Inflammatory macrophage treated with lipopolysaccharide for 4 hours (primary cell): ENCODE data around the gene STX18.
"Not testable (repeated sequence)": the region's sequence is repeated elsewhere in the genome, so short reads cannot be mapped to it uniquely, and the experiment has no call there.

Source experiments
- DNase-seq: peaks from one replicate; pipeline ENCODE4 v3.0.0-alpha.2; 2020

Gene STX18

DNA sequence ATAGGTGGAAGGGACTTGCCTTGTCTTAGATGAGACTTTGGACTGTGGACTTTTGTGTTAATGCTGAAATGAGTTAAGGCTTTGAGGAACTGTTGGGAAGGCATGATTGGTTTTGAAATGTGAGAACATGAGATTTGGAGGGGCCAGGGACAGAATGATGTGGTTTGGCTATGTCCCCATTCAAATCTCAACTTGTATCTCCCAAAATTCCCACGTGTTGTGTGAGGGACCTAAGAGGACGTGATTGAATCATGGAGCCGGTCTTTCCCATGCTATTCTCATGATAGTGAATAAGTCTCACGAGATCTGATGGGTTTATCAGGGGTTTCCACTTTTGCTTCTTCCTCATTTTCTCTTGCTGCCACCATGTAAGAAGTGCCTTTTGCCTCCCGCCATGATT is 10.2 kb upstream of the STX18 start:
- peak; percentile 58 for DNase-seq

DNA sequence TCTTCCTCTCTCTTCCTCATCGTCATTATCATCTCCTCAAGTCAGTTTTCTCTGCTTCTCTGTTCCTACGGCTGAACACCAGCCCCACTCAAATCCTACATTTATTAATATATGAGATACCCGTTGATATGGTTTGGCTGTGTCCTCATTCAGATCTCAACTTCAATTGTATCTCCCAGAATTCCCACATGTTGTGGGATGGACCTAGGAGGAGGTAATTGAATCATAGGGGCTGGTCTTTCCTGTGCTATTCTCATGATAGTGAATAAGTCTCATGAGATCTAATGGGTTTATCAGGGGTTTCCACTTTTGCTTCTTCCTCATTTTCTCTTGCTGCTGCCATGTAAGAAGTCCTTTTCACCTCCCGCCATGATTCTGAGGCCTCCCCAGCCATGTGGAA is 8.3 kb upstream of the STX18 start:
- peak; percentile 60 for DNase-seq

DNA sequence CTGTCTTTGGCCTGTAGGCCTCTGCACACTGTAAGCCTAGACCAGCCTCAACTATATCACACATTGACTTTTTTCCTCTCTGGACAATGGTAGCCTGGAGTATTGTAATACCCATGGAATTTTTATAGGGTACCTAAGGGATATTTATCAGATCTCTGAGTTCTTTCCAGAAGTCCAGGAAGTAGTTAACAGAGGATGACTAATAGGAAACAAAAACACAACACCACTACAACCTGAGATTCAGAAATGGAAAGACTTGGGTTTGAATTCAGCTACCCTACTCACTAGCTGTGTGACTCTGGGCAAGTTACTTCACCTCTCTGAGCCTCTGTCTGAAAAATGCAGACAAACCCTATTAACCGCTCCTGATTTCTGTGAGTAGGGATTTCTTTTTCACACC is 7.7 kb upstream of the STX18 start:
- no peak for DNase-seq

DNA sequence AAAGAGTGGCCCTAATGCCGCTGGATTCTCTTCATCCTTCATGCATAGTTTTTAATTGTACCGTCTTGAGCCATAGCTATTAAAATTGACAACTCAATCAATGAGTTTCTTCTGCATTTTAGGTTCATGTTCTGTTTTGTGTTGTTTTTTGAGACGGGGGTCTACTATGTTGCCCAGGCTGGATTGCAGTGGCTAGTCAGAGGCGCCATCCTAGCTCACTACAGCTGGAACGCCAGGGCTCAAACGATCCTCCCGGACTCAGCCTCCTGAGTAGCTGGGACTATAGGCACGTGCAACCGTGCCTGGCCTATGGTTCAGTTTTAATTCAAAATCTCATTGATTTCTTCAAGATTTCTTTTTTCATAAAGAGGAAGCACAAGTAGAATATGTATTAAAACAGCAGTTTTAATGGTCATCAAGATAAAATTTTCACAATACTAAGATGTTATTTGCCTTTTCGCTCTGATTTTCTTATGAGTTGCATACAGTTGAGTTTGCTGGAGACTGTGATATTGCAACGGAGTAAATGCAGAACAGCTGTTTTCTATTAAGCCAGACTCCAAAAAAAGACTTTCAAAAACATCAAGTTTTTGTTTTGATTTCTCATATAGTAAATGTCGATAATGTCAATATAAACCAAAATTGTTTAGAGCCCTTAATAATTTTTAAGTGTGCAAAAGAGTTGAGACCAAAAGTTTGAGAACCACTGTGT is 1.1 kb upstream of the STX18 start:
- DNase-seq = no peak

DNA sequence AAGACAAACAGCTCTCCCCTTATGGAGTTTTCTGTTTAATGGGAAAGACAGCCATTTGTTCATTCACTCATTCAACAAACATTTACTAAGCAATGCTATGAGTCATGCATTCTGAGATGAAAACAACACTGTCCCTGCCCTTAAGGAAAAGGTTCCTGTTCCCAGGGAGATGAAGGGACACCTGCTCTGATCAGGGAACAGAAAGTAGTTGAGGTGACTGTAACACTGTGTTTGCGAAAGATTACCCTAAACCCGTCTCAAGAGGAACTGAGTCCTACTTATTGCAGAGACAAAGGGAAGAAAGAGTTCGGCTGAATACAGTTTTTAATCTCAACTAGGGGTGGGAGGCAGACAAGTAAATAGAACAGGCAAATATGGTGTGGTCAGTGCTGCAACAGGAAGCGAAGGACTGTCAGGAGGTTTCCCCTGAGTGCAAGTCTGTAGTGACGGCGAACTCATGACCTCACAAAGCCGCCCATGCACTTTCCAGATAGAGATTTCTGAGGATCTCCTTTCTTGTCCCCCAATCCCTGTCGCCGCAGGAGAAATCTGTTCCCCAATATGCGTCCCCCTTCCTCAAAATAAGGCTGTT is 712 bp downstream of the STX18 start:
- peak; percentile 96 for DNase-seq

DNA sequence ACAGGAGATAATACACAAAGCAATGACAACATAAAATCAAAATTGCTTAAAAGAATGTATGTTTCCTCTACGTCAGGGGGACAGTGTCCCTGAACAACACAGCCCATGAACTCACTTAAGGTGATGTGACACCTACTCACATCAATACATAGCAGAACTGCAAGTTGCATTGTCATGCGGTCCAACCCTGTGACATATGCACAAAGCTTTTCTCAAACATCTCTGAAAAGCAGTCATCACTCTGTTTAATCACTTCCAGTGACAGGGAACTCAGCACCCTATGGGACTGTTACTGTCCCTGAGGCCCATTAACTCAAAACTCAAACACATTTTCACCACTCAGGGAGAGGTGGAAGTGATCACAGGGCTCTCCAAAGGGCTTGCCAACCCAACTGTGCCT is 2.4 kb downstream of the STX18 start:
- peak; percentile 87 for DNase-seq

DNA sequence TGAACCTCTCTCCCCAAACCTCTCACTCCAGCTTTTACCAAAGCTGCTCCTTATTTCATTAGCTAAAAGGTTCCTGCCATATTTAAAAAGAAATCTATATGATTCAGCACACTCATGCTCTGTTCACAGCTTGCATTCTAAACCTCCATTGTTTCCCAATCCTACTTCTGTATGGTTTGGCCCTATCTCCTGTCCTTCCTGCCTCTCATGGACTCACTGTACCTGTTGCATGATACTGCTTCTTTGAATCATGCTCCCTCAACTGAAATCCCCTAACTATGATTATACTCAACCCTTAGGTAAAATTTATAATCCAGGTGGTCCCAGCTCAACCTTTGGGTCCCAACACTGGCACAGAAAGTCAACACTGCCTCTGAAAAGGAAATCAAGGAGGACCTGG is 6.3 kb downstream of the STX18 start:
- no peak for DNase-seq

DNA sequence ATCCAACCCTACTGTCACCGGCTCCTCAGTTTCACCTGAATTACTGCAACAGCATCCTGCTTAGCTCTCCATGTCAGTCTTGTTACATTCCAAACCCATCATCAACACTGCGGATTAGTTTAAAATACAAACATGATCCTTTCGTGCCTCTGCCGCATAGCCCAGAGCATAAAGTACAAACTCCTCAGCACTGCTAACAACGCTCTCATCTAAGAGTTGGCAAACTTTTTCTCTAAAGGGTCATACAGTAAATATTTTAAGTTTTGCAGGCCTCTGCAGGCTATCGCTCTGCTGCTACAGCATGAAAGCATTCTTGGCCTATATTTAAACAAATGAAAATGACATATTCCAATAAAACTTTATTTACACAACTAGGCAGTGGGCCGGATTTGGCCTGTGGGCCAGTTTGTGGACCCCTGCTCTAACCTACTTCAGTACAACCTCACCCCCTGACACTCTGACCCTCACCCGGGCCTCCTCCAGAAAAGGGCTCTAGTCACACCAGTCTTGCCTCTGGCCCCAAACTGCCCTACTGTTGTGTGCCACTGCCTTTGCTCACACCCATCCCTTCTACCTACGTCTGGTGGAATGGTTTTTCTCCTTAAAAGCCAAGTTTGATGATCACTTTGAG is 7.2 kb downstream of the STX18 start:
- no peak for DNase-seq

DNA sequence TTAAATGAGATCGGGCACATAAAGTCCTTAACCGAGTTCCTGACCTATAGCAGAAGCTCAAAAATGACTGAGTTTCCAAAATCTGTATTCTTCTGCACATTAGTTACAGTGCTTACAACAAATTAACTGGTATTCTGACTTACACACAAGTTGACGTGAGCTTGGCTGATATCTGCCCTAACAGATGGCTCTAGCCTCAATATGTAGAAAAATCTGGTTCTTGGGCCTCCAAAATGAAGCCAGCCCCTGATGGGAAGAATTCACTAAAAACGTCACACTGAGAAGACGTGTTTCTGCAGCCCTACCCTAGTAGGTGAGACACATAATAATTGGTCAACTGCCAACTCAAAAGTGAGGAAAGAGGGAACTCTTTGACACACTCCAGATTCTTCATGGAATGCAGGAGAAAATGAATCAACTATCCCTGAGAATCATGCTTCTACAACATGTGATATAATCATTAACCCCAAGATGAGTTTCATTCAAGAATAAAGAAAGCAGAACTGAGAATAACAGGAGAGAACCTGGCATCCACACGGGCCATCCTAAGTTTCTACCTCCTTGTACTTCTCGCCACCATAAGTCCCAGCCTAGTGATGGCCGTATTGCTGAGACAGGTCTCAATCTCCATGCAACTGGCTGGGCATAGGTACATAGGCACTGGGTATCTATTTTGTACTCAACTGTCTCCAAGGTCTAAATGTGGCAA is 8.2 kb downstream of the STX18 start:
- no peak for DNase-seq

DNA sequence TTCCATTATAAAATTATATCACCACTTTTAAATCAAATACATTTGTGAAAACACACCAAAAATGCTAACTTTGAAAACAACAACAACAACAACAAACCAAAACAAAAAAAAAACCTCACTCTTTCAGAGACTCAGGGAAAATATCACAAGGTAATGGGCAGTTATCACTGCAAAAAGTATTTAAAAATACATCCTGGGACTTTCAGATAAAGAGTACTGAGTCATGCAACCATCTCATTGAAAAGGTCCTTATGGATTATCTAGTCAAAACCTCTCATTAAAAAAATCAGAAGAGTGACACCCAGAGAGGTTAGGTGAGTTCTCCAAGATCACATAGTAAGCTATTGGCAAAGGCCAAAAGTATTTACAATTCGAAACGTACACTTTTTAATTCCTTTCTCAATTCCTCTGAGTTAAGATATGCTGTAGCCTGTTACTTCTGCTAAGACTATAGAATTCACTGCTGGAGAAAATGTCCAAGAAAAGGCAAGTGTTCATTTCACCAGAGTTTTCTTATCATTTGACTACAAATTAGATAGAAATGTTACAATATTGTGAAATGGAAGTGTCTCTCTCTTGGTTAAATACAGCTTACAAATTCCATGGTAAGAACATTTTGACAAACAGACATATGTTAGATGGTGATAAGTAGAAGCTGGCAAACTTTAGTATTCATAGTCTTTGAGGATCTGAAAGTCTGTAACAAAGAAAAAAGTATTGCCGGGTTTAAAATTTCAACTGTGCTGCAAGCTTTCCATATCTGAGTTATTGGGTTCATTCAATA is 9.3 kb downstream of the STX18 start:
- DNase-seq = no peak

DNA sequence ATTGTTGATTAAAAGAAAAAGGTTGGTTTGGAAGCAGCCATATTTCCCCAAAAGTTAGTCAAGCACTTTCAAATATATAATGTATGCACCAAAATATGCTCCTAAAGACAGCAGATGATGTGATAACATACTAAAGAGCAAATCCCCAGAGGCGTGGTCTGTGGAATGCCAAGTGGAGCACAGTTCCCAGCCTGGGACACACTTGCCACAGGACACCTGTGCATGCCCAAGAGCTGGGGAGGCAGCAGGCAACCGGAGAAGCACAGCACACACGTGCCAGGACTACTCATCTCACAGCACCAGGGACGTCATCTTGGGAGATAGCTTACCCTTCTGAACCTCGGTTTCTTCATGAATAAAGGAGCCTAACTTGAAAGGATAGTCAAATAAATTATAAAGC is 12.5 kb downstream of the STX18 start:
- no peak for DNase-seq

DNA sequence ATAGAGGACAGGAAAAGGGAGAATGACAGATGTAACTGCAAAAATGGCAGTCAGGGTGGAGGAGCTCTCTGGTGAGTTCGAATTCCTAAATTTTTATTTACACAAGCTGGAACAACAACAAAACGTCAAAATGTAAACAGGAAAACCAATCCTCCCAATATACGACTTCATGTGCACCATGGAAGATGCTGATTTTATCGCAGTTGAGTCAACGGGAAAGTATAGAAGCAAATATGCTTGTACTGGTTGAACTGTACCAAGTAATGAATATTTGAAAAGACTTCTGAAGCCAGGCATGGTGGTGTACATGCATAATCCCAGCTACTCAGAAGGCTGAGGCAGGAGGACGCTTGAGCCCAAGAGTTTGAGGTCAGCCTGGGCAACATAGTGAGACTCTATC is 15.4 kb downstream of the STX18 start:
- no peak for DNase-seq

DNA sequence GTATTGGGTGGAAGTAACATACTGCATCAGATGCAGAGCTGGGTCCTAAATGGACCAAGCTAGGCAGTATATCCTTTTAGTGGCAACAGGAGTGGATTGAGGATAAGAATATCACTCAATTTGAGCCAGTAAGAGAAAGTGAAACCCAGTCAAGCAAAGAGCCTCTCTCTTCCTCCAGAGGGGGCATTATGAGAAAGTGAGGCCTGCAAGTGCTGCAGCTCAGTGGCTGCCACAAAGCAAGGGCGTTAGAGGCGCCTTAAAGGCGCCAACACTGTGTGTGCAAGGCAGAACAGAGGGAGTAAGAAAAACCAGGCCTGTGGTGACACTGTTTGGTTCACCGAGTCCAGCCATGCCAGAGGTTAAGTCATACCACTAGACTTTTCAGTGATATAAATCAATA is 17.5 kb downstream of the STX18 start:
- DNase-seq = peak; percentile 44

DNA sequence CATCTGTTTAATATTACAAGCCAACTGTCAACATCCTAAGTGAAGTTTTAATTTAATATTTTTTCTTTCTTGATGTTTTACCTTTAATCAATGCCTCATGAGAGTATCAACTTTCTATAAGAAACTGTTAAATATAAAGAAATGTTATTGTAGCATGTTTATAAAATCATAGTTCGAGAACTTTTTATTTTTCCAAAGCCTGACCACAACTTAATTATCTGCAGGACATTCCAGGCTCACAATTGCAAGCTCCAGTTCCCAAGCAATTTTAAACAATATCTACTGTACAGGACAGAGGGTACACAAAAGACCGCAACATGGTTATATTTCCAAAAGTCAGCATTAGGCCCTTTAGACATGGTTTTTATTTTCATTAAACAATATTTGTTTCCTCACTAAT is 20.1 kb downstream of the STX18 start:
- DNase-seq = no peak

DNA sequence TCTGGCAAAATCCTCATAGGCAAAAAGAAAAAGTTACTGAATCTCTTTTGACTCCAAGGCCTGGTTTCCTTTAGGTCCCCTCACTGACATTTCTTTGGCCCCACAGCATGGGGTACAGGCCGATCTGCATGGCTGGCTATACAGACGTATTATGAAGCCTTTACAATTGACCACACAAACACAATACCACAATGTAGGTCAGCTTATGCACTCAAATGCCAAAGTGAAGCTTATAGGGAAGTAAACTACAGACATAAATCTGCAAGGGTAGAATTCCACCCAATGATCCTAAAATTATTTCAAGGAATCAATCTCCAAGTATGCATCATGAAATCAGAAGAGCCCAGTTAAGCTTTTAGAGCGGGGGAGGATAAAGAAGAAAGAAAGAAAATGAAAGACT is 20.7 kb downstream of the STX18 start:
- no peak for DNase-seq

DNA sequence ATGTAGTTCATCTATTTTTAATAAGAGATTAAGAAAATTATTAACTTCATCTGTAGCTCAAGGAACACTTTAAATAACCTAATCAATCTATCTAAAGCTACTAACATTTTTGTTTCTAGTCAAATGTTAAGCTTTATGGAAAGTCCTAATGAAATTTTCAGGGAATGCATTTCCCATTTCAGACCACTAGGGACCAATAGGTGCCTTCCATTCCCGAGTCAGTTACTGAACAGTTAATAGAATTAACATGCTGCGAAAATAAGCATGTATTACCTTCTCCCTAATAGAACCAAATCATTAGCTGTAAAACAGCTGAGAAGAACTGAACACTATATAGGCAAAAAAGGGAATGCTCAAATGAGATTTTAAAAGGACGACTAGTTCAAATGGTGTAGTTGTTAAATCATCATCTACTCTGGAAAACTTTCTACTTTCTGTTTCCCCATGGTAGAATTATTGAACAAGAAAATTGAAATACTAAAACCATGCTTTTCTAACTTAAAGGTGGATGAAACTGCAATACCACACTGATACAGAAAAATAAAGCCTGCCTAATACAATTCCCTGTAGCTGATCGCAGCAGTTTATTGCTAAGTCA is 22.5 kb downstream of the STX18 start:
- DNase-seq = no peak

DNA sequence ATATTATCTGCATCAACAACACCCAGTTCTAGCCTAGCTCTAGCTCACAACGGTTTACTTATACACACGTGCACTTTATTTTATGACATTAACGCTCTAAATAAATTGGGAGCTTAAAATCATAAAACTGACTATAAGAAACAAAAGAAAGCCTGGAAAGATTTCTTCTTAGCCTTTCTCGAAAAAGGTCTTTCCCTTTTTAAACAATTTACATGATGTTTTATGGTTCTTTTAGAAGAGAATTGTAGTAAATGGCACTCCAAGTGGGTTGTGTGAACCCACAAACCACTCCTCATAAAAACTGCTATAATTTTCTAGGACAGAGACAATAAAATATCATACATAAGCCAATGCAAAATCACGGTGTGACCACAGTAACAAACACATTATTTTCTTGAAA is 23.1 kb downstream of the STX18 start:
- DNase-seq = no peak

DNA sequence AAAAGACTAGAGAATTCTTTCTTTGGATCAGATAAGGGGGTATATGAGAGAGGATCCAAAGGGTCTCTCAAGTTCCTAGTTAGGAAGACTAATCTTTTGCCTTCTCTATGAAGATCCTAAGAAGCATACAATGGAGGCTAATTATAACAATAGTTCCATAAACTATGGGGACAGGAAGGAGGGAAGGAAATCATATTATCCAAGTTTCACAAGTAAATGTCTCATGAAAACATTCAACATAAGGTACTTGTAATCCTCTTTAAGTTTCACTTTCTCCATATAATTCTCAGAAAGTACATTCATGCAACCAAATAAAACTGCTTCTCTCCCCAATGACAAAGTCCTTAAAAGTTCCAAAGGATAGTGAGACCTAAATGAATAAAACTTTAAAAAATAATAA is 27.1 kb downstream of the STX18 start:
- DNase-seq = peak; percentile 68

DNA sequence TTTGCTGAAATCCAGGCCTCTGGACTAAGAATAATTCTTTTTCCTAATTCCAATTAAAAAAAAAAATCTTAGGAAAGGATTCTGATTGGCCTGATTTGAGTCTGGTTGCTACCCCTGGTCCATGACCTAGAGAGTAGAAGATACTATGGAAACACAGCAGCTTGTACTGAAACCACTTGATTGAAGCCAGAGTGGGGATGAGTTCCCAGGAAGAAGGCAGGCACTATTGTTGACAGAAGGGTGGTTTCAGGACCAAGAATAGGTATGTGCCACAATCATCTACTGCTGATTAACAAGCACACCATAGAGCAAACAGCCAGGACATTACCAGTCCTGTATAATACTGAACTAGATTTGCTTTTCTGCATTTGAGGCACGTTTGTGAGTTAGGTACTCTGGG is 29.6 kb downstream of the STX18 start:
- no peak for DNase-seq

DNA sequence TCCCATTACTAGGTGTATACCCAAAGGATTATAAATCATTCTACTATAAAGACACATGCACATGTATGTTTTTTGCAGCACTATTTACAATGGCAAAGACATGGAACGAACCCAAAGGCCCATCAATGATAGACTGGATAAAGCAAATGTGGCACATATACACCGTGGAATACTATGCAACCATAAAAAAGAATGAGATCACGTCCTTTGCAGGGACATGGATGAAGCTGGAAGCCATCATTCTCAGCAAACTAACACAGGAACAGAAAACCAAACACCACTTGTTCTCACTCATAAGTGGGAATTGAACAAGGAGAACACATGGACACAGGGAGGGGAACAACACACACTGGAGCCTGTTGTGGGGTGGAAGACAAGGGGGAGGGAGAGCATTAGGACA is 31.2 kb downstream of the STX18 start:
- not testable (repeated sequence) for DNase-seq

DNA sequence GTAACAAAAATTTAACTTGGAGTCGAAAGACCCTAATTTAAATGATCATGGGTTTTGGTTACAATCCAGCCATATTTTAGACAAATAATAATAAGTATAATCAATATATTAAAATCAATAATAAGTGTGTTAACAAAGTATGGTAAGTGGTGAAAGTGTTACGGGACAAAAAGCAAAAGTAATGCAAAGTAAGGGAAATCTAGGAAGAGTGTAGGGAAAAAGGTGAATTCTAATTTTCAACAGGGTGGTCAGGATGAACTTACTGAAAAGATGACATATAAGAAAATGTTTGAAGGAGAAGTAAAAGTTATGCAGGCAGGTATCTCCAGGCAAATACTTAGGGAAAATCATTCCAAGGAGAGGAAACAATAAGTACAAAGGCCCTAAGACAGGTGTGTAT is 32.3 kb downstream of the STX18 start:
- DNase-seq = no peak

DNA sequence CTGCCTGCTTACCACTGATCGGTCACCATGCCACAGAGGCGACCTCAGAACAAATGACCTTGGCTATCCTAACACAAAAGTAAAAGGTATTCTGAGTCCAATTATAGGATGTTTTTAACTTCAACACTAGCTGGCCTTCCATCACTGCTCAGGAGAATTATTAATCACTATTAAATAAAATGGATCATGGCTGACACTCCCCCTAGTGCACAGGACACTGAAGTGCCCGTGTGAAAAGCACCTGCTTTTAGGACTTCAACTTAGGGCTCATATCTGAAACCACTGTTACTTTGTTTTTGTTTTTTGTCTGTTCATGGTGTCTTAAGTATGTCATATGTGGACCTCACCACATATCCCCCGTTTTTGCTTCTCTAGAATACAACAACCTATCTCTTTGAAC is 33.9 kb downstream of the STX18 start:
- no peak for DNase-seq

DNA sequence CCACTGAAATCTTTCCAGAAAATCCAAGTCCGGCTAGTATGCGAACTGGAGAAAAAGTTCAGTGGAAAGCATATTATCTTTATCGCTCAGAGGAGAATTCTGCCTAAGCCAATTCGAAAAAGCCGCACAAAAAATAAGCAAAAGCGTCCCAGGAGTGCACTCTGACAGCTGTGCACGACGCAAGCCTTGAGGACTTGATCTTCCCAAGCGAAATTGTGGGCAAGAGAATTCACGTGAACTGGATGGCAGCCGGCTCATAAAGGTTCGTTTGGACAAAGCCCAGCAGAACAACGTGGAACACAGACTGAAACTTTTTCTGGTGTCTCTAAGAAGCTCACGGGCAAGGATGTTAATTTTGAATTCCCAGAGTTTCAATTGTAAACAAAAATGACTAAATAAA is 34.4 kb downstream of the STX18 start:
- no peak for DNase-seq
